ENCODE results near the gene SGTA. TPM values are rescaled to one million over a fixed set of nuclear protein-coding genes. Genes with fewer than 3 reads are reported as not detected.
A peak's percentile ranks its signal among the peaks of the same experiment; 100 is the strongest.

The SGTA gene
- polyA plus RNA-seq, 3 donors: 21.6 to 35.4 (median 22.0) TPM

GRCh38 chr19:2716722-2717637 lies 66.1 kb downstream of the SGTA start:
- no peak for DNase-seq
- Histone ChIP-seq H3K4me2 (replicated peaks; ENCODE audit: extremely low read depth, low read length, poor library complexity, severe bottlenecking) (no peak overlapping the region), H3K4me1 (ENCODE audit: control insufficient read depth in 1 of 2, insufficient read depth in 2 of 2, low read length in 2 of 2) (peaks cover 5 to 10% of the 10 kb centered on the region in 2 donors), H3K36me3 (replicated peaks in 1 of 2; ENCODE audit: control insufficient read depth in 1 of 2, insufficient read depth in 2 of 2, low read length in 2 of 2) (no peaks in the 10 kb centered on the region), H4K20me1 (ENCODE audit: insufficient read depth, low read length) (no peaks in the 10 kb centered on the region), H3K4me3 (replicated peaks in 1 of 3; ENCODE audit: low read depth in 2 of 3, low read length in 3 of 3) (no peak overlapping the region), H2AFZ (ENCODE audit: insufficient read depth, low read depth, low read length, poor library complexity, severe bottlenecking) (no peak overlapping the region), H3K27me3 (ENCODE audit: control insufficient read depth in 2 of 2, insufficient read depth in 2 of 2, low read length in 2 of 2) (peaks cover 12 to 24% of the 10 kb centered on the region in 2 donors), H3K79me2 (ENCODE audit: insufficient read depth, low read length) (no peaks in the 10 kb centered on the region), H3K27ac (ENCODE audit: low read depth in 1 of 2, low read length in 2 of 2) (no peak overlapping the region), H3K9ac (ENCODE audit: insufficient read depth, low read length, poor library complexity, severe bottlenecking) (no peak overlapping the region), H3K9me3 (replicated peaks in 1 of 2; ENCODE audit: control insufficient read depth in 1 of 2, insufficient read depth in 1 of 2, low read length in 2 of 2) (peaks cover 14 to 21% of the 10 kb centered on the region in 2 donors)
- no peak overlapping the region for H3K27ac Mint-ChIP-seq
- peaks cover 21 to 42% (median 23%) of the 10 kb centered on the region in 3 donors for H3K27me3 Mint-ChIP-seq (ENCODE audit: low read depth in 3 of 3)
- no peaks in the 10 kb centered on the region for H3K36me3 Mint-ChIP-seq
- H3K4me1 Mint-ChIP-seq: peaks cover 7% of the 10 kb centered on the region
- 95% methylated on average over 42 of the region's 51 CpGs for WGBS (ENCODE audit: insufficient coverage)
- peaks cover 13 to 25% (median 18%) of the 10 kb centered on the region in 7 donors for H3K9me3 Mint-ChIP-seq
- TF ChIP-seq CTCF (IDR thresholded peaks at IDR 0.05): no peak
- H3K4me3 Mint-ChIP-seq: no peak overlapping the region
- intact Hi-C loops (cut with micrococcal nuclease): no loop called here

GRCh38 chr19:2716275-2716650 lies 66.8 kb downstream of the SGTA start:
- Histone ChIP-seq H3K27ac (ENCODE audit: low read depth in 1 of 2, low read length in 2 of 2) (no peak overlapping the region), H3K27me3 (ENCODE audit: control insufficient read depth in 2 of 2, insufficient read depth in 2 of 2, low read length in 2 of 2) (peaks cover 10 to 18% of the 10 kb centered on the region in 2 donors), H3K4me1 (ENCODE audit: control insufficient read depth in 1 of 2, insufficient read depth in 2 of 2, low read length in 2 of 2) (peaks cover 5 to 10% of the 10 kb centered on the region in 2 donors), H3K79me2 (ENCODE audit: insufficient read depth, low read length) (no peaks in the 10 kb centered on the region), H3K9me3 (replicated peaks in 1 of 2; ENCODE audit: control insufficient read depth in 1 of 2, insufficient read depth in 1 of 2, low read length in 2 of 2) (peaks cover 14 to 21% of the 10 kb centered on the region in 2 donors), H2AFZ (ENCODE audit: insufficient read depth, low read depth, low read length, poor library complexity, severe bottlenecking) (no peak overlapping the region), H3K9ac (ENCODE audit: insufficient read depth, low read length, poor library complexity, severe bottlenecking) (no peak overlapping the region), H3K4me2 (replicated peaks; ENCODE audit: extremely low read depth, low read length, poor library complexity, severe bottlenecking) (no peak overlapping the region), H3K36me3 (replicated peaks in 1 of 2; ENCODE audit: control insufficient read depth in 1 of 2, insufficient read depth in 2 of 2, low read length in 2 of 2) (no peaks in the 10 kb centered on the region), H4K20me1 (ENCODE audit: insufficient read depth, low read length) (no peaks in the 10 kb centered on the region), H3K4me3 (replicated peaks in 1 of 3; ENCODE audit: low read depth in 2 of 3, low read length in 3 of 3) (no peak overlapping the region)
- no peak overlapping the region for H3K27ac Mint-ChIP-seq
- H3K9me3 Mint-ChIP-seq: peaks cover 11 to 20% (median 13%) of the 10 kb centered on the region in 7 donors
- DNase-seq: no peak
- H3K4me3 Mint-ChIP-seq: peak overlapping the region in 1 of 2 donors; percentile 31
- WGBS (ENCODE audit: insufficient coverage): 97% methylated on average over 10 of the region's 19 CpGs
- intact Hi-C loops (cut with micrococcal nuclease): no loop called here
- no peaks in the 10 kb centered on the region for H3K36me3 Mint-ChIP-seq
- peaks cover 17 to 41% (median 19%) of the 10 kb centered on the region in 3 donors for H3K27me3 Mint-ChIP-seq (ENCODE audit: low read depth in 3 of 3)
- TF ChIP-seq CTCF (IDR thresholded peaks at IDR 0.05): no peak
- peaks cover 8% of the 10 kb centered on the region for H3K4me1 Mint-ChIP-seq
